GM12874 (cell line): ENCODE data around the gene ADAM22.

ENCODE experiments used
- TF ChIP-seq, protein P1 (sequence below): IDR thresholded peaks from 2 replicates; pipeline ENCODE4 v1.5.1; 2011; ENCODE audit warnings: low read depth, mild to moderate bottlenecking, control low read depth, low read length, moderate library complexity; ENCODE audit not compliant: insufficient read depth

Gene ADAM22

DNA sequence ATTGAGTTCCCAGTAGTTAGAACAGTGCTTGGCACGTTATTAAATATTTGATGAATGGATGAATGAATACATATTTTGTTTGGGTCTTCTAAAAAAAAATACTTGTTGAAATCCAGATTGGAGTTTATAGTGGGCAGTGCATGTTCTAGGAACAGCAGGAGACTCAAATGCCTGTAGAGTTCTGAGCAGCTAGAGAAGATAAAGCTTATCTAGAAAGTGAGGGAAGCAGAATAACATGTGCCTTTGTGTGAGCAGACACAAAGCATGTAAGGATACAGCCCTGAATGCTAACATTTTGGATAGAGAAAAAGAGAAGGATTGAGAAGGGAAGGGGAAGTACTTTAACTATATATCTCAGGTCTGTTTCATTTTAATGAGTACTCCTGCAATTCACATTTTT, 213.9 kb downstream of the ADAM22 start:
- TF ChIP-seq, protein P1, sequence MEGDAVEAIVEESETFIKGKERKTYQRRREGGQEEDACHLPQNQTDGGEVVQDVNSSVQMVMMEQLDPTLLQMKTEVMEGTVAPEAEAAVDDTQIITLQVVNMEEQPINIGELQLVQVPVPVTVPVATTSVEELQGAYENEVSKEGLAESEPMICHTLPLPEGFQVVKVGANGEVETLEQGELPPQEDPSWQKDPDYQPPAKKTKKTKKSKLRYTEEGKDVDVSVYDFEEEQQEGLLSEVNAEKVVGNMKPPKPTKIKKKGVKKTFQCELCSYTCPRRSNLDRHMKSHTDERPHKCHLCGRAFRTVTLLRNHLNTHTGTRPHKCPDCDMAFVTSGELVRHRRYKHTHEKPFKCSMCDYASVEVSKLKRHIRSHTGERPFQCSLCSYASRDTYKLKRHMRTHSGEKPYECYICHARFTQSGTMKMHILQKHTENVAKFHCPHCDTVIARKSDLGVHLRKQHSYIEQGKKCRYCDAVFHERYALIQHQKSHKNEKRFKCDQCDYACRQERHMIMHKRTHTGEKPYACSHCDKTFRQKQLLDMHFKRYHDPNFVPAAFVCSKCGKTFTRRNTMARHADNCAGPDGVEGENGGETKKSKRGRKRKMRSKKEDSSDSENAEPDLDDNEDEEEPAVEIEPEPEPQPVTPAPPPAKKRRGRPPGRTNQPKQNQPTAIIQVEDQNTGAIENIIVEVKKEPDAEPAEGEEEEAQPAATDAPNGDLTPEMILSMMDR = no peak

DNA sequence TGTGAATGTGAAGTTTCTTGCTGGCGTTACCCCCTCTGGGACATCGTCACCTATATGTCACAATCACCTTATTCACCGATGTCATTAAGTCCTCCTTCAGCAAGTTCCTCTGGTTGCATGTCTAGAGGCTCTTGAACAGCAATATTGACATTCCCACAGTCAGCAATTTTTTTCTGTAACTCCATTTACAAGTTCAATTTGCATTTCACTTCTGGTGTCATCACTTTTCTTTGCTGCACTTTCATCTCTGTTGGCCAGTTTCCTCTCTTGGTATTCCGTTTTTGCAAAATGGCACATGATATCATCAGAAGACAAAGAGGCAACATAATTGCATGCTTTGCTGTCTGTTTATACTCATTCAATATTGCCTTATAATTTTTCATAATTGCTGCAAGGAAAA, 216.0 kb downstream of the ADAM22 start:
- TF ChIP-seq, protein P1 = no peak

DNA sequence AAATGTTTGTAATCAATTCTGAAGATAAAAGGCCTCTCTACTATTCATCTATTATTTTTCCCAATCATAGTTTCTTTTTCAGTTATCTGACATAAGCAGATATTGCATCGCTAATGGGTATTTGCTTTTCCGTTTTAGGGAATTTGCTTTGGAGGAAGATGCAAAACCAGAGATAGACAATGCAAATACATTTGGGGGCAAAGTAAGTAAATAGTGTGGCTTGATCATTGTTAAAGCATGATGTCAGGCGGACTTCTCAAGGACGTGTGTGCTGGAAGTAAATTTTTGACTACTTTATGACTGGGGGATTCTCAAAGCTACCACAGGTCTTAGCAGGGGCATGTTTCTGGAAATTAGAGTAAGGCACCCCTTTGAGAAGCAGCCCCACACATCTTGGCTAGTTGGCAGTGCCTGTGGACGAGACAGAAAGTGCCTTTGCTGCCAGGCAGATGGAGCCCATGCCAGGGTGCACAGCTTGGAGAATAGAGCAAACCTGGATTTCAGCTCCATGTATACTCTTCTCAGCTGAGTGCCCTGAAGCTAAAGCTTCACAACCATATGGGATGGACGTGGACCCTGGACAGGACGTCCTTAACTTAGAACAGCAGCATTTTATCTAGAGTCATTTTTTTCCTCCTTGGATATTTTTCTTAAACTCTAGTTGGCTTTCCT, 217.2 kb downstream of the ADAM22 start:
- TF ChIP-seq, protein P1 = no peak

DNA sequence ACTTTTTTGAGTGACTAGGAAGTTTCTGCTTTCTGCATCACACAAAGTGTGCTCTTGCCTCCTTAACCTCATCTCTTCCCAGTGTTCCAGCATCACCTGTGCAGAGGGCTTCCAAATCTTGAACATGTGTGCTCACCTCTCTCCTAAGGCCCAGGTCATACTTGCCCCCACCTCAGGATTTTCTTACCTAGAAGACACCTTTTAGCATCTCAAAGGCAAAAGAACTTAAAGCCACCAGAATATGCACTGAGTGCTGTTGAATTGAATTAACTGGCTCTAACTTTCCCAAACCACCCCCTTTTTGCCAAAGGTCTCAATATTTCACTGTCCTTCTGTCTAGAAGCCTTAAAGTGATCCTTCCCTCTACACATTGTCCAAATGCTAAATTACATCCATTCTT, 219.3 kb downstream of the ADAM22 start:
- TF ChIP-seq, protein P1 = no peak

DNA sequence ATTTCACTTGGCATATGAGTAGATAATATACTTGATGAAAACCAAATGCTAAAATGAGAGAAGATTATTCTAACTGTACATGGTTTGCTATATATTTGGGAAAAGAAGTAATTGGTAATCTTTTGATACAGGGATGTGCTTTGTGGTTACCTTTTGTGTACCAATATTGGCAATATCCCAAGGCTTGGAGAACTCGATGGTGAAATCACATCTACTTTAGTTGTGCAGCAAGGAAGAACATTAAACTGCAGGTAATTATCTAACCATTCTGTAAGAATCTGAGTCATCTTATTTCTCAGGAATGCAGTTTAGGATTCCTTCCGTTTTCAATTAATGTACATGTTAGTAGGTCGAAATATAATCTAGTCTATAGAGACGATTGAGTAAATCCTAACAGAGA, 221.7 kb downstream of the ADAM22 start:
- TF ChIP-seq, protein P1 = no peak

DNA sequence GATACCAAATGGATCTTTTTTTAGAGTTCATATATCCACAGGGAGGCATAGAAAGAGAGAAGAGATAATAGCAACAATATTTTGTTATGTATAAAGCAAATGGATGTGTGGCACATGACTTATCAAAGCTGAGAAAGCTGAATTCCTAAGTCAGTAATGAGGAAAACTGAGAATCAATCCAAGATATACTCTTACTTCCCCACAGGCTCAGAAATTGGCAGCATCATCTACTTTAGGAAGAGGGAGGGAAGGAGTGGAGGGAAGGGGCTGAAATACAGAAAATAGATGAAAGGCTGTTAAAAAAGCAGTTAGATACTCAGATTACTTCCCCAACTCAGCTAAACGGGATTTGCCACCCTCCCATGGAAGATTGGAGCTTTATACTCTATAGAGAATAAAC, 222.3 kb downstream of the ADAM22 start:
- TF ChIP-seq, protein P1 = no peak

DNA sequence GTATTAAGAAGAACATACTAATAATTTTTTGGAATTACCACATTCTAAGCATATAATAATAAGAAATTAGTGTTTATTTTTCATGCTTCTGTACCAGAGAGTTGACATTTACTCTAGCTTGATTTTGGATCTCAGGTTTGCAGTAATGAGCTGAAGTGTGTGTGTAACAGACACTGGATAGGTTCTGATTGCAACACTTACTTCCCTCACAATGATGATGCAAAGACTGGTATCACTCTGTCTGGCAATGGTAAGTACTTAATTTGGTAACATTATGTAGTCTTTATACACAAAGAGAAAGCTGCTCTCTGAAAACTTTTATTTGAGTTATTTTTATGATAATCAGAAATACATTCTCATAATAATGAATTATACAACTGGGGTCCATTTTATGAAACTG, 231.6 kb downstream of the ADAM22 start:
- TF ChIP-seq, protein P1 = no peak
